Measurements from ENCODE around the gene BBIP1.
"Not testable (repeated sequence)": the region's sequence is repeated elsewhere in the genome, so short reads cannot be mapped to it uniquely, and the experiment has no call there.

BBIP1 gene

GRCh38 chr10:110923856-110924493, 5.0 kb upstream of the BBIP1 start:
- DNase-seq (ENCODE audit: low read depth), result no peak

DNA sequence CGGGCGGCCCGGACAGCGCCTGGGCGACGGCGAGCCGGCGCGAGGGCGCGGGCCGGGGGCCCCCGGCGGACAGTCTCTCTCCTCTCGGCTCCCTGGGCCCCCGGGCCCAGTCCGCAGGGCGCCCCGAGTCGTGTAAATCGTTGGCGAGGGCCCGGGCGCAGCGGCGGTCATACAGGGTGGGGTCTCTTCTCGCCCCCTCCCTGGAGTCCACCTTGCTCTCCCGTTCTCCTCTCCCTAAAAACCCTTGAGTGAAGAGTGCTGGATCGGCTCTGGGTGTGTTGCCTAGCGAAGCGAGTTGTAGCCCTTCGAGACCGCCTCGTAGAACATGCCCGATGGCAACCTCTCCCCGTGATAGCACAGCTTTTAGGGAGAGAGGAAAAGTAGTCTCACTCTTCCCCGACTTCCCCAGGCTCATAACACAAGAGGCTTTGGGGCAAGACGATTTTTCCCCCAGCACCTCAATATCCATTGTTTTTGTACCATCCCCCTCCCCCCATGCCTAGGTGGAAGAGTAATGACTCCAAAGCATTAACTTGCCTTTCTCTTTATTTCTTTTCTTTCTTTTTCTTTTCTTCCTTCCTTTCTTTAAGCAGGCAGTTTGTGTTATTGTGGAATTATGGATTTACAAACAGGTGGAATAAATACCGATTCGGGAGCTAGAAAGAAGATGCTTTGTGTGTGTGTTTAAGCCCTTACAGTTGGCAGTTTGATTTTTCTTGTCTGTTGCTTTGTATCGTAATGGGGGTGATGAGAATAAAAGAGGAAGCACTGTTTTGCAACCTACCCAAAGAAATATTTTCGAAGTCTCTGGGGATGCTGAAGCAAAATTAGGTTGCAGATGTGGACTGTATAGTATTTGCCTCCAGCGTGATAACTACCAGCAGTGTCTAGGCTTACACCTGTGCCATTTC, 1.2 kb upstream of the BBIP1 start:
- peak; percentile 1 for DNase-seq (ENCODE audit: low read depth)

DNA sequence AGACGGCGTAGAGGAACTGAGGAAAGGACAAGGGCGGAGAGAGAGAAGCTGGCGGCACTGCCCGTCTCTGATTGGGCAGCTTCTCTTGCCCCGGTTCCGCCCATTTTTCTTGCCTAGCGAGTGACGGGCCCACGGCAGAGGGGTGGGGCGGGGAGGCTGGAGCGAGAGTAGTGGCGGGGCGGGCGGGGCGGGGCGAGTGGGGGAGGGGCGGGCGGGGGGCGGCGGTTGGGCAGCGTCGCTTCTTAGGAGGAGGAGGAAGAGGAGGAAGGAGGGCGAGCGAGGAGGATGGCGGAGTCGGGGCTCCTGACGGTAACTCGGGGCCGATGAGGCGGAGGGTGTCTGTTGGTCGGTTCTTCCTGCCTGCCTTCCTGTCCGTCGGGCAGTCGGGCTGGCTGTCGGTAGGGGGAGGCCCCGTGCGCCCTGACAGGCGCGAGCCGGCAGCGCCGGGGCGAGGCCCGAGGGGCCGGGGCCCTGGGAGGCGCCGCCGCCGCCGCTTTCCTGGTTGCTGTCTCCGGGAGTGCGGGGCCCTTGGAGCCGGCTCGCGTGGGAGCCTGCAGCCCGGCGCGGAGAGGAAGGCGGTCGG, 460 bp upstream of the BBIP1 start, which contains the start of gene SHOC2:
TSS of gene SHOC2 (plus strand) at position 256 of the 583 bp plus-strand sequence. CDS start 44,755 bp downstream, outside the sequence.
- peak; percentile 96 for DNase-seq (ENCODE audit: low read depth)

- DNase-seq (ENCODE audit: low read depth), result peak; percentile 77
These were observed 724 bp downstream of the BBIP1 start for GRCh38 chr10:110918269-110918642.

DNA sequence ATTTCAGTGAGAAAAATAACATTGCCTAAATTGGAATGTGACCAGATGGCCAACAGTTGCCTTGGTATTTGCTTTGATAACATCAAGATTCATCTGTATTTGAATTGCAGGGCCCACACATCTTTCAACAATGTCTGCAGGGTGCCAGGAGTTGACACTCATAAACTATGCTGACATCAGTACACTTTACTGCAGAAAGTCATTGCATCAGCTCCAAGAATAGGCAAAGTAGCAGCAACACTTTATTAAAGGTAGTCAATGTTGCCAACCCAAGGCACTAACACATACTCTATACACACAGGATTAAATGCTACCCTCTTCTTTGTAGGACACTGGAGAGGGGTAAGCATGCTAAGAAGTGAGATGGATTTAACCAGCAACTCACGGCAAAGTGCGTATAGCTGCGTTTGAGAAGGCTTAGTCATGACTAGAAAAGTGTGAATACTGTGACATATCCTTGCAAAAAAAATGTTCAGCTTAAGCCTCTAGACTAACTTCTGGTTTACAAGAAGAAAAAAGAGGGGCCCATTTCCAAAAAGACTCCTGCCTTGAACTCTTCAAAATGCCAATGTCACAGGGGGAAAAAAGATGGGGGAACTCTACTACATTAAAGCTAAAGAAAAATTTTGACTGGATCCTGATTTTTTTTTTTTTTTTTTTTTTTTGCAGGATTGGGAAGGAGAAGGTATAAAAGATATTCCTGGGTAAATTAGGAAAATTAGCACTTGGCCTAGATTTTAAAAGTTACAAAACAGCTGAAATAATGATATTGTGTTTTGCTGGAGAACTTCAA, 2.2 kb downstream of the BBIP1 start:
- no peak for DNase-seq (ENCODE audit: low read depth)

DNA sequence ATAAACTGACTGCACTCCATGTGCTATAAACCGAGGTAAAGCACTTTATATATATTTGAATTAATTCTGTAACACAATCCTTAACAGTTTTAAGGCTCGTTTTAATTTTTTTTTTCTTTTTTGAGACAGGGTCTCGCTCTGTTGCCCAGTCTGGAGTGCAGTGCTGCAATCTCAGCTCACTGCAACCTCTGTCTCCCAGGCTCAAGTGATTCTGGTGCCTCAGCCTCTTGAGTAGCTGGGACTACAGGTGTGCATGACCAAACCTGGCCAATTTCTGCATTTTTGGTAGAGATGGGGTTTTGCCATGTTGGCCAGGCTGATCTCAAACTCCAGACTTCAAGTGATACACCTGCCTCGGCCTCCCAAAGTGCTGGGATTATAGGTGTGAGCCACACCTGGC, 3.4 kb downstream of the BBIP1 start:
- not testable (repeated sequence) for DNase-seq (ENCODE audit: low read depth)

GRCh38 chr10:110915035-110915434, 3.9 kb downstream of the BBIP1 start:
- DNase-seq (ENCODE audit: low read depth), result no peak

GRCh38 chr10:110914431-110914830, 4.5 kb downstream of the BBIP1 start:
- no peak for DNase-seq (ENCODE audit: low read depth)

DNA sequence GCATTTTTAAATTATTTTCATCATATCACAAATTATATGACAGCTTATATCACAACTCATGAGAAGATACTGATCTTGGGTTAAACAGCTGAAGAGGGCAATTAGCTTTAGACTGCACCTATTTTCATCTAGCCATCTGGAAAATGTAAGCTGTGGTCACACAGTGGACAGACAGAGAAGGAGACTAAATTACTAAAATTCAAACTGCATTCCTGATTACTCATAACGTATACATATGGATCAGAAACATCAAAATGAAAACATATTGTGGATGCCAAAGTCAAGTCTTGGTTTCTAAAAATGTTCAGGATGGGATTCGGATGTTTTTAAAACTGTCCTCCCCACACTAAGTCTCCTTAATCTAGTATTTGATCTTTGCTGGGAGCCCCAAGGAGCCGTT, 6.6 kb downstream of the BBIP1 start:
- no peak for DNase-seq (ENCODE audit: low read depth)

DNA sequence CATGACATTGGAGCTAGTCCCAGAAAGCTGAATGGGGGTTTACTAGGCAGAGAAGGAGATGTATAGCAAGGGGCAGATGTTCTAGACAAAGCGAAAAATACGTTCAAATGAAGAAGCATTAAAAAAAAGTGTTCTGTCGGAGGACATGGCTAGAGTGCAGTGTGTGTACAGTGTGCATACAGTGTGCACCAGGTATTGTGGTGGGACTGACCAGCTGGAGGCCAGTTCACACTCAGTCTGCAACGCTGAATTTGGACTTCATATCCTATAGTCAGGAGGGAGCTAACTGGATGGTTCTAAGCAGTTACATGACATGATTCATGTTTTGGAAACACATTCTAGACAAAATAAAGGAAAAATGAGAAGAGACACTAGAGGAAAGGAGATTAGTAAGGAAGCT, 8.8 kb downstream of the BBIP1 start:
- DNase-seq (ENCODE audit: low read depth), result no peak

- no peak for DNase-seq (ENCODE audit: low read depth)
These were observed 15.4 kb downstream of the BBIP1 start for GRCh38 chr10:110903280-110904278.

- no peak for DNase-seq (ENCODE audit: low read depth)
These were observed 16.8 kb downstream of the BBIP1 start for GRCh38 chr10:110901954-110902819.

- DNase-seq (ENCODE audit: low read depth), result no peak
These were observed 18.0 kb downstream of the BBIP1 start for GRCh38 chr10:110900983-110901382.

- DNase-seq (ENCODE audit: low read depth), result no peak
These were observed 20.6 kb downstream of the BBIP1 start for GRCh38 chr10:110898391-110898790.

- DNase-seq (ENCODE audit: low read depth), result no peak
These were observed 21.8 kb downstream of the BBIP1 start for GRCh38 chr10:110897184-110897583.

- no peak for DNase-seq (ENCODE audit: low read depth)
These were observed 25.3 kb downstream of the BBIP1 start for GRCh38 chr10:110893559-110894179.

DNA sequence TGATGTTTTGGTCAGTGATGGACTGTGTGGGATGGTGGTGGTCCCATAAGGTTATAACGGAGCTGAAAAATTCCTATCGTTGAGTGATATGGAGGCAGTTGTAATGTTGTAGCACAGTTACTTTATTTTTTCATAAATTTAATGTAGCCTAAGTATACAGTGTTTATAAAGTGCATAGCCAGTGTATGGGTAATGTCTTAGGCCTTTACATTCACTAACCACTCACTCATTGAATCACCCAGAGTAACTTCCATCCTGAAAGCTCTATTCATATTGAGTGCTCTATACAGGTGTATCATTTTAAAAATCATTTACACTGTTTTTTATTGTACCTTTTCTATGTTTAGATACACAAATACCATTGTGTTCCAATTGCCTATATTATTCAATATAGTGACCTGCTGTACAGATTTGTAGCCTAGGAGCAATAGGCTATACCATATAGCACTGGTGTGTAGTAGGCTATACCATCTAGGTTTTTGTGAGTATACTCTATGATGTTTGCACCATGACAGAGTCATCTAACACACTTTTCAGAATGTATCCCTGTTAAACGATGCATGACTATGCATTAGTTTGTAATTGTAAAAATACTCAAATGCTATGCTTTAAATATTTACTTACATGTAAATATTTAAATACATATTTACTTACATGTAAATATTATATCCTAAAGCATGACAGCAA, 26.2 kb downstream of the BBIP1 start:
- no peak for DNase-seq (ENCODE audit: low read depth)

GRCh38 chr10:110887560-110887959, 31.4 kb downstream of the BBIP1 start:
- no peak for DNase-seq (ENCODE audit: low read depth)

Data from activated T-helper 1 cell treated with Interleukin-2 at 50 U/mL for 16 hours (primary cell).